Measurements from ENCODE around the gene DDT.
"Not testable (repeated sequence)": the region's sequence is repeated elsewhere in the genome, so short reads cannot be mapped to it uniquely, and the experiment has no call there.

Gene DDT

GRCh38 chr22:24003887-24004286 lies 29.6 kb upstream of the DDT start:
- H3K27me3 Mint-ChIP-seq (ENCODE audit: low read depth): peaks cover 2% of the 10 kb centered on the region
- H3K4me1 Mint-ChIP-seq (ENCODE audit: low read depth): no peaks in the 10 kb centered on the region
- no peaks in the 10 kb centered on the region for H3K9me3 Mint-ChIP-seq
- no peak for DNase-seq (ENCODE audit: low spot score)
- no peak overlapping the region for H3K27ac Mint-ChIP-seq
- H3K4me3 Mint-ChIP-seq: no peak overlapping the region
- no peaks in the 10 kb centered on the region for H3K36me3 Mint-ChIP-seq (ENCODE audit: low read depth)

GRCh38 chr22:24002851-24003250 lies 28.6 kb upstream of the DDT start:
- Mint-ChIP-seq H3K4me1 (ENCODE audit: low read depth) (peaks cover under 1% of the 10 kb centered on the region), H3K4me3 (no peak overlapping the region), H3K27me3 (ENCODE audit: low read depth) (peaks cover 2% of the 10 kb centered on the region), H3K9me3 (no peaks in the 10 kb centered on the region), H3K27ac (no peak overlapping the region), H3K36me3 (ENCODE audit: low read depth) (no peaks in the 10 kb centered on the region)
- DNase-seq (ENCODE audit: low spot score): no peak

DNA sequence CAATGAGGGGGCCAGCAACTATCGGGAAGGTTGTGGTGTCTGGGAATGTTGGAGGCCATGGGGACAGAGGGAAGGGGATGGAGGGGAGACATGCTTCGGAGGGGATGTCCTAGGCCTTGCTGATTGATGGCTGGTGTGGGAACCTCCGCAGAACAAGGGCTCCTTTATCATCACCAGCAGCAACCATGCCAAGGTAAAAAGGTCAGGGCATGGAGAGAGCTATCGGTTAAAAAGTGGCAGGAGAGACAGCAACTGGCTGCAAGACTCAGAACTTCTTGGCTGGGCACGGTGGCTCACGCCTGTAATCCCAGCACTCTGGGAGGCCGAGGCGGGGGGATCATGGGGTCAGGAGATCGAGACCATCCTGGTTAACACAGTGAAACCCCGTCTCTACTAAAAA lies 28.0 kb upstream of the DDT start:
- no peaks in the 10 kb centered on the region for H3K36me3 Mint-ChIP-seq (ENCODE audit: low read depth)
- no peak for DNase-seq (ENCODE audit: low spot score)
- no peak overlapping the region for H3K27ac Mint-ChIP-seq
- no peaks in the 10 kb centered on the region for H3K9me3 Mint-ChIP-seq
- peaks cover 4% of the 10 kb centered on the region for H3K4me1 Mint-ChIP-seq (ENCODE audit: low read depth)
- peaks cover 7% of the 10 kb centered on the region for H3K27me3 Mint-ChIP-seq (ENCODE audit: low read depth)
- H3K4me3 Mint-ChIP-seq: no peak overlapping the region

DNA sequence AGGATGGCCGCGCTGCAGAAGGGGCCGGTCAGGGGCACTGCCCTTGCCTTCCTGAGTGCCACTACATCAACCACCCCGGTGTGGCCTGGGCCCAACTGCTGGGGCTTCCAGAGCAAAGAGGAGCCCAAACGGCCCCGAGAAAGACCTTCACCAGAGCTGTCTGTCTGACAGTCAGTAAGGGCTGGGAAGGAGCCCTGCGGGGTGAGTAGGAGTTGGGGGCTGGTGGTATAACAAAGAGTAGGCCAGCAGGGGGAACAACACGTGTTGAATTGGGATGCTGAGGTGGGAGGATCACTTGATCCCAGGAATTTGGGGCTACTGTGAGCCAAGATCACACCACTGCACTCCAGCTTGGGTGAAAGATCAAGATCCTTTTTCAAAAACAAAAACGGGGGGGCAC lies 27.1 kb upstream of the DDT start:
- DNase-seq (ENCODE audit: low spot score): no peak
- peaks cover 4% of the 10 kb centered on the region for H3K4me1 Mint-ChIP-seq (ENCODE audit: low read depth)

GRCh38 chr22:23999779-24000178 lies 25.5 kb upstream of the DDT start:
- peaks cover 15% of the 10 kb centered on the region for H3K27me3 Mint-ChIP-seq (ENCODE audit: low read depth)
- not testable (repeated sequence) for H3K4me1 Mint-ChIP-seq (ENCODE audit: low read depth); H3K4me3 Mint-ChIP-seq; H3K27ac Mint-ChIP-seq; H3K36me3 Mint-ChIP-seq (ENCODE audit: low read depth); H3K9me3 Mint-ChIP-seq; DNase-seq (ENCODE audit: low spot score)

More for the DNA sequence above, 27.1 kb upstream of the DDT start:
- Mint-ChIP-seq H3K36me3 (ENCODE audit: low read depth) (no peaks in the 10 kb centered on the region), H3K27me3 (ENCODE audit: low read depth) (peaks cover 8% of the 10 kb centered on the region), H3K4me3 (no peak overlapping the region), H3K9me3 (no peaks in the 10 kb centered on the region), H3K27ac (no peak overlapping the region)

- Mint-ChIP-seq H3K9me3 (no peaks in the 10 kb centered on the region), H3K4me1 (ENCODE audit: low read depth) (peaks cover 4% of the 10 kb centered on the region), H3K27me3 (ENCODE audit: low read depth) (peaks cover 15% of the 10 kb centered on the region), H3K27ac (no peak overlapping the region), H3K4me3 (no peak overlapping the region), H3K36me3 (ENCODE audit: low read depth) (no peaks in the 10 kb centered on the region)
- no peak for DNase-seq (ENCODE audit: low spot score)
These were observed 22.9 kb upstream of the DDT start for GRCh38 chr22:23997092-23997491.

DNA sequence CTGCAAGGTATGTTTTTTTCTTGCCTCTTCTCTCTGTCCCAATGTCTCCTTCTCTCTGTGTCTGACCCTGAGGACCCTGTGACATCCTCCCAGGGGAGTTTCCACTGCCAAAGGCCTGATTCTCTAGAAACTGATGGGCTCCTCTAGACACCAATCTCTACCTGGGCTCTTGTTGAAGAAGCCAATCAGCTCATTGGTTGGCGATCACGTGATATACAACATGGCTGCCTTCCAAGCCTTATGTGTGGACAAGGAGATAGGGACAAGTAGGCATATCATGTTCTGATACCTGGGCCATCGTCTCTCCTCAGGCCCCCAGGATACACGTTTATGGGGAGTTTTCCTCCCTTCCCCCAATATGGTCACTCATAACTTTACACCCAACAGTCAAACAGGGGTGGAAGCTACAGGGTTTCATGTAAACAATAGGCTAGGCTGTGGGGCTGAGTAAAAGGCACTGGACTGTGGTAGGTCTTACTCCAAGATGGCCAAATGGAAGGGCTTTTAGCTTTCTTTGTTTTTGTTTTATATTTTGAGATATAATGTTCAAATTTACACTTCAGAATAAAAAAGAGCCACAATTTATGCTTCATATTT lies 19.4 kb upstream of the DDT start:
- not testable (repeated sequence) for H3K36me3 Mint-ChIP-seq (ENCODE audit: low read depth); H3K4me3 Mint-ChIP-seq; H3K27ac Mint-ChIP-seq

GRCh38 chr22:23993080-23993479 lies 18.8 kb upstream of the DDT start:
- not testable (repeated sequence) for H3K4me3 Mint-ChIP-seq; H3K36me3 Mint-ChIP-seq (ENCODE audit: low read depth); H3K27ac Mint-ChIP-seq; H3K9me3 Mint-ChIP-seq; H3K4me1 Mint-ChIP-seq (ENCODE audit: low read depth); DNase-seq (ENCODE audit: low spot score)
- peaks cover 13% of the 10 kb centered on the region for H3K27me3 Mint-ChIP-seq (ENCODE audit: low read depth)

More for the DNA sequence above, 19.4 kb upstream of the DDT start:
- not testable (repeated sequence) for H3K9me3 Mint-ChIP-seq; H3K4me1 Mint-ChIP-seq (ENCODE audit: low read depth); DNase-seq (ENCODE audit: low spot score)
- H3K27me3 Mint-ChIP-seq (ENCODE audit: low read depth): peaks cover 13% of the 10 kb centered on the region

- not testable (repeated sequence) for DNase-seq (ENCODE audit: low spot score); H3K27ac Mint-ChIP-seq; H3K4me1 Mint-ChIP-seq (ENCODE audit: low read depth); H3K9me3 Mint-ChIP-seq; H3K4me3 Mint-ChIP-seq; H3K36me3 Mint-ChIP-seq (ENCODE audit: low read depth); H3K27me3 Mint-ChIP-seq (ENCODE audit: low read depth)
These were observed 15.5 kb upstream of the DDT start for GRCh38 chr22:23989583-23990244.

DNA sequence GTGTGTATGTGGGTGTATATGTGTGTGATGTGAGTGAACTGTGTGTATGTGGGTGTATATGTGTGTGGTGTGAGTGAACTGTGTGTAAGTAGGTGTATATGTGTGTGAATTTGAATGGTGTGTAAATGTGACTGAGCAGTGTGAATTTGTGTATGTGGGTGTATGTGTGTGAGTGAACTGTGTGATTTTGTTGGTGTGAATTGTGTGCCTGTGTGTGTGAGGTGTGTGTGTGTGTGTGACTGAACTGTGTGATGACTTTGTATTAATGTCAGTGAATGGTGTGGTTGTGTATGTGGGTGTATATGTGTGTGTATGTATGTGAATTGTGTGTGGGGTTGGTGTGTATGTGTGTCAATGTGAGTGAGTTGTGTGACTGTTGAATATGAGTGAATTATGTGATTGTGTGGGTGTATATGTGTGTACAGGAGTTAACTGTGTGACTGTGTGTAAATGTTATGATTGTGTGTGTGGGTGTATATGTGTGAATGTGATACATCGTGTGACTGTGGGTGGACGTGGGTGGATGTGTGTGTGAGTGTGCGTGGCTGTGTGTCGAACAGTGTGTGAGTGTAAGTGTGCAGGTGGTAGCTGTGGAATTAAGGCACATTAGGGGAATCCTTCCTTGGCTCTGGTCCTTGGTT lies 12.4 kb upstream of the DDT start:
- not testable (repeated sequence) for H3K9me3 Mint-ChIP-seq; DNase-seq (ENCODE audit: low spot score); H3K27ac Mint-ChIP-seq; H3K4me3 Mint-ChIP-seq; H3K27me3 Mint-ChIP-seq (ENCODE audit: low read depth); H3K4me1 Mint-ChIP-seq (ENCODE audit: low read depth); H3K36me3 Mint-ChIP-seq (ENCODE audit: low read depth)

DNA sequence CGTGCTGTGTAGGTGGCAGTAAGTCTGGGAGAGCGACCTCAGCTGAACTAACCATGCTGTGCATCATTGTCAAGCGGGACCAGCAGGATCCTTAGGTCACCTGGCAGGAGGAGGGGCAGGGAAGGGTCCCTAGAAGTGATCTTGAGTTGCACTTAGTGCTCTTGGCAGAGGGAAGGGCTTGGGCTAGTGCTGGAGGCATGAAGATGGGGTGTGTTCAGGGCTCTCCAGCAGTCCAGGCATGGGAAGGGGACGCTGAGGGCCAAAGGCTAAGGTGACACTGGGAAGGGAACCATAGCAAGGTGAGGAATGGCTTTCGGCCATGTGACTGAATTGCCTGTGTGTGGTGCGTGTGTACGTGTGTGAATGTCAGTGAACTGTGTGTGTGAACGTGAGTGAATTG lies 11.8 kb upstream of the DDT start:
- not testable (repeated sequence) for H3K4me1 Mint-ChIP-seq (ENCODE audit: low read depth); H3K36me3 Mint-ChIP-seq (ENCODE audit: low read depth); DNase-seq (ENCODE audit: low spot score); H3K4me3 Mint-ChIP-seq; H3K9me3 Mint-ChIP-seq; H3K27me3 Mint-ChIP-seq (ENCODE audit: low read depth); H3K27ac Mint-ChIP-seq

DNA sequence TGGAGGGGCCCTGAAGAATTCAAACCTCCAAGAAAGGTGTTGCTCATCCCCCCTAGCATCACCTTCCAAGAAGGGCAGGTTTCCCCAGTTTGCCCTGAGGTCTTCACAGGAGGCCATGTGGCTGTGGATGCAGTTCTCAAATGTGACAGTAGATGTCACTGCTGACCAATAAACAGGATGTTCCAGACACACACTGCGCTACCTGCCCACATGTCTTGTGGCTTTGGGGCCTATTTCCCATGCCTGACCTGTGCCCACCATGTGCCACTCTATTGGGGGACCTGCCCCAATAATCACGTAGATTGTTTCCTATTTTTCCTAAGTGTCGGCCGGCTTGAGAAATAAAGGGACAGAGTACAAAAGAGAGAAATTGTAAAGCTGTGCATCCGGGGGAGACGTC lies 10.2 kb upstream of the DDT start:
- Mint-ChIP-seq H3K4me1 (ENCODE audit: low read depth) (peaks cover 3% of the 10 kb centered on the region), H3K27me3 (ENCODE audit: low read depth) (peaks cover 2% of the 10 kb centered on the region), H3K36me3 (ENCODE audit: low read depth) (no peaks in the 10 kb centered on the region), H3K27ac (no peak overlapping the region), H3K9me3 (no peaks in the 10 kb centered on the region), H3K4me3 (no peak overlapping the region)
- DNase-seq (ENCODE audit: low spot score): peak; percentile 42

DNA sequence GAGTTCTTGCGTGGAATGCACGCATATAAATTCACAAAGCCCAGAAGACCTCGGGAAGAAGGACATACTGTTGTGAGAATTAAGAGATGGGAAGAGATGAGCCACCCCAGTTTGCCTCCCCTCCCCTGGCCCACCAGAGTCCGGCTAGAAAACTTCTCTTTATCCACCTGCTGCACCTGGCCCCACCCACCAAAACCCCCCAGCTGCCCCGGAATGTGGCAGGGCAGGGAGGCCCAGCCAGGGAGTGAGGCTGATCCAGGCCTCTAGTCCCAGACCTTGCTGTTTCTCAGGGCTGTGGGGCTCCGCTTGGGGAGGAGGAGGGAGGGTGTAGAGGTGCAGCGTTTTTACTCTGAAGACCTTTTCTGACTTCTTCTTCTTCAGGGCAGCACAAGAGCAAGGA lies 6.3 kb upstream of the DDT start:
- DNase-seq (ENCODE audit: low spot score); H3K27ac Mint-ChIP-seq; H3K4me1 Mint-ChIP-seq (ENCODE audit: low read depth); H3K4me3 Mint-ChIP-seq; H3K9me3 Mint-ChIP-seq; H3K36me3 Mint-ChIP-seq (ENCODE audit: low read depth); H3K27me3 Mint-ChIP-seq (ENCODE audit: low read depth): not testable (repeated sequence)

DNA sequence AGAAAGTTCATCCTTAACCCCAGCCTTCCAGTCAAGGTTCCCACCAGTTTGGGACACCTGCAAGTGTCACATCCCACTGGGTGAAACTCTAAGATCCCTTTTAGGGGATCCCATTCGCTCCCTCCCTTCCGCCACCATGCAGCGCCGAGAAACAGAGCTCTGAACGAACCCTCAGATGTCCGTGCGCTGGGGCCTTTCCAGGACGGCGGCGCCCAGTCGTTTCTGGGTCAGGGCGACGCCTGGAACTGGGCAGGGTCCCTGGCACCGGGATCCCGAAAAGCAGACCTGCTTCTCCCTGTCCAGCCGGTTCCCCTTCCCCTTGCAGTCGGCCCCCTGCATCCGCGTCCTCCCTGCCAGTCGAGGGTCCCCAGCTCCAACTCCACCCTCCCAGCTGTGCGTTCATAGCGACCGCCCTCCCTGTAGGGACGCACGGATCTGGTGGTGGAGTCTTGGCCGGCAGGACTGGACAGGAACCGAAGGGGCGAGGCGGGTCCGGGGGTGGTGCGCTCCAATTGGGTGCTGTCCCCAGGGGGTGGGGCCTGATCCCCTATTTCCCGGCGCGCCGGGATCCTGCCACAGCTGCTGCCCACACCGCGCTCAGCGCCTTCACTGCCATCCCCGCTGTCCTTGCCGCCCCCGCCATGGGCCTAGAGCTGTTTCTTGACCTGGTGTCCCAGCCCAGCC lies 5.5 kb upstream of the DDT start, which contains the start of gene GSTT2:
GSTT2 (plus strand) TSS at position 578 of the 684 bp plus-strand sequence.
- not testable (repeated sequence) for H3K27ac Mint-ChIP-seq; H3K4me3 Mint-ChIP-seq; H3K36me3 Mint-ChIP-seq (ENCODE audit: low read depth); H3K9me3 Mint-ChIP-seq; DNase-seq (ENCODE audit: low spot score); H3K27me3 Mint-ChIP-seq (ENCODE audit: low read depth); H3K4me1 Mint-ChIP-seq (ENCODE audit: low read depth)

All from T-helper 2 cell treated with Interferon-gamma antibody and Interleukin-4, amounts not matched to agents 5 μg/mL and 100 μg/mL, for 36 hours (primary cell).